ENCODE results near the gene GPR15. TPM values are rescaled to one million over a fixed set of nuclear protein-coding genes. Genes with fewer than 3 reads are reported as not detected.

GPR15 gene
- total RNA-seq, 2 experiments from 2014 or later = 1.4 to 2.2 TPM

DNA sequence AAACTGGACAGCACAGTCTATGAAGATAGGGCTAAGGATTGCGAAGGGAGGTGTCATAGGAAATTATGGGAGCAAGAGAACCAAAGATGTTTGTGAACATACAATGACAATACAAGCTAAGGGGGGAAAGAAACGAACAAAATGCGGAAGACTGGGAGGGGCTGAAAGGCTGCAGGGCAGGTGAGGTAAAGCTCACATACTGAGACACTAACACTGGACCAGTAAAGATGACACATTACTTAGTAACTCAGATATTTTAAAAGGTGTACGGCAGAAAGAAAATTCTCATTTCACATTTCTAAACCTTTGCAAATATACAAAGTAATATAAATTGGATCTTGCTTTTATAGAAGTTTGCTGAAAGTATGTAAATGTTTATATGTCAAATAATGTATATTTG, 19.2 kb upstream of the GPR15 start:
- no peak overlapping the region for H3K4me3 Mint-ChIP-seq
- peaks cover 71% of the 10 kb centered on the region for H3K36me3 Mint-ChIP-seq (ENCODE audit: low read depth)
- CTCF ChIA-PET = interaction anchor here (2.0 kb wide), 1 partner anchor 60 kb away, joined by 5 read pairs; no protein-coding TSS in a partner anchor
- no peaks in the 10 kb centered on the region for H3K9me3 Mint-ChIP-seq
- no peak overlapping the region for H3K27ac Mint-ChIP-seq
- H3K27me3 Mint-ChIP-seq = no peaks in the 10 kb centered on the region
- POLR2A ChIA-PET = interaction anchor here (0.8 kb wide), 1 partner anchor 9 kb away, joined by 3 read pairs; no protein-coding TSS in a partner anchor
- TF ChIP-seq, protein P1, sequence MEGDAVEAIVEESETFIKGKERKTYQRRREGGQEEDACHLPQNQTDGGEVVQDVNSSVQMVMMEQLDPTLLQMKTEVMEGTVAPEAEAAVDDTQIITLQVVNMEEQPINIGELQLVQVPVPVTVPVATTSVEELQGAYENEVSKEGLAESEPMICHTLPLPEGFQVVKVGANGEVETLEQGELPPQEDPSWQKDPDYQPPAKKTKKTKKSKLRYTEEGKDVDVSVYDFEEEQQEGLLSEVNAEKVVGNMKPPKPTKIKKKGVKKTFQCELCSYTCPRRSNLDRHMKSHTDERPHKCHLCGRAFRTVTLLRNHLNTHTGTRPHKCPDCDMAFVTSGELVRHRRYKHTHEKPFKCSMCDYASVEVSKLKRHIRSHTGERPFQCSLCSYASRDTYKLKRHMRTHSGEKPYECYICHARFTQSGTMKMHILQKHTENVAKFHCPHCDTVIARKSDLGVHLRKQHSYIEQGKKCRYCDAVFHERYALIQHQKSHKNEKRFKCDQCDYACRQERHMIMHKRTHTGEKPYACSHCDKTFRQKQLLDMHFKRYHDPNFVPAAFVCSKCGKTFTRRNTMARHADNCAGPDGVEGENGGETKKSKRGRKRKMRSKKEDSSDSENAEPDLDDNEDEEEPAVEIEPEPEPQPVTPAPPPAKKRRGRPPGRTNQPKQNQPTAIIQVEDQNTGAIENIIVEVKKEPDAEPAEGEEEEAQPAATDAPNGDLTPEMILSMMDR (IDR thresholded peaks at IDR 0.05) = no peak
- intact Hi-C loops (cut with micrococcal nuclease) = no loop called here
- ATAC-seq (no peak), DNase-seq (no peak)
- peaks cover 43% of the 10 kb centered on the region for H3K4me1 Mint-ChIP-seq (ENCODE audit: low read depth)

GRCh38 chr3:98513091-98513511, 18.7 kb upstream of the GPR15 start:
- POLR2A ChIA-PET = interaction anchor here (0.8 to 1.0 kb wide), 2 partner anchors 9 to 10 kb away, joined by 3 read pairs; no protein-coding TSS in a partner anchor
- Mint-ChIP-seq H3K4me1 (ENCODE audit: low read depth) (peaks cover 49% of the 10 kb centered on the region), H3K27me3 (no peaks in the 10 kb centered on the region), H3K36me3 (ENCODE audit: low read depth) (peaks cover 73% of the 10 kb centered on the region), H3K27ac (peak overlapping the region; percentile 28), H3K9me3 (no peaks in the 10 kb centered on the region), H3K4me3 (no peak overlapping the region)
- TF ChIP-seq, protein P1 (IDR thresholded peaks at IDR 0.05) = no peak
- DNase-seq = peak; percentile 45
- CTCF ChIA-PET = interaction anchor here (2.0 kb wide), 1 partner anchor 59 kb away, joined by 5 read pairs; no protein-coding TSS in a partner anchor
- intact Hi-C loops (cut with micrococcal nuclease) = no loop called here
- peak; percentile 48 for ATAC-seq

- ATAC-seq = peak; percentile 51
- intact Hi-C loops (cut with micrococcal nuclease) = no loop called here
- DNase-seq = no peak
- Mint-ChIP-seq H3K27me3 (no peaks in the 10 kb centered on the region), H3K27ac (peak overlapping the region; percentile 18), H3K4me1 (ENCODE audit: low read depth) (peaks cover 50% of the 10 kb centered on the region), H3K9me3 (no peaks in the 10 kb centered on the region), H3K4me3 (no peak overlapping the region), H3K36me3 (ENCODE audit: low read depth) (peaks cover 75% of the 10 kb centered on the region)
- ChIA-PET POLR2A (interaction anchor here (1.0 to 1.7 kb wide), 4 partner anchors 11 to 77 kb away, joined by 3 to 4 read pairs (median 4); no protein-coding TSS in a partner anchor), CTCF (interaction anchor here (0.8 to 2.0 kb wide), 3 partner anchors 59 to 170 kb away, joined by 3 to 5 read pairs (median 5); no protein-coding TSS in a partner anchor)
- TF ChIP-seq, protein P1 (IDR thresholded peaks at IDR 0.05) = no peak
Observed at GRCh38 chr3:98513736-98514135, 18.0 kb upstream of the GPR15 start.

- peaks cover 61% of the 10 kb centered on the region for H3K4me1 Mint-ChIP-seq (ENCODE audit: low read depth)
- intact Hi-C loops (cut with micrococcal nuclease) = no loop called here
- H3K4me3 Mint-ChIP-seq = no peak overlapping the region
- POLR2A ChIA-PET = interaction anchor here (1.4 to 1.7 kb wide), 4 partner anchors 8 to 76 kb away, joined by 4 read pairs; partner anchors contain the start of gene CLDND1
- CTCF ChIA-PET = interaction anchor here (1.6 kb wide), 1 partner anchor 59 kb away, joined by 5 read pairs; no protein-coding TSS in a partner anchor
- H3K36me3 Mint-ChIP-seq (ENCODE audit: low read depth) = peaks cover 81% of the 10 kb centered on the region
- no peaks in the 10 kb centered on the region for H3K9me3 Mint-ChIP-seq
- no peak for ATAC-seq
- no peaks in the 10 kb centered on the region for H3K27me3 Mint-ChIP-seq
- H3K27ac Mint-ChIP-seq = peak overlapping the region; percentile 27
- DNase-seq = no peak
- TF ChIP-seq, protein P1 (IDR thresholded peaks at IDR 0.05) = no peak
Observed at GRCh38 chr3:98514948-98515347, 16.8 kb upstream of the GPR15 start.

DNA sequence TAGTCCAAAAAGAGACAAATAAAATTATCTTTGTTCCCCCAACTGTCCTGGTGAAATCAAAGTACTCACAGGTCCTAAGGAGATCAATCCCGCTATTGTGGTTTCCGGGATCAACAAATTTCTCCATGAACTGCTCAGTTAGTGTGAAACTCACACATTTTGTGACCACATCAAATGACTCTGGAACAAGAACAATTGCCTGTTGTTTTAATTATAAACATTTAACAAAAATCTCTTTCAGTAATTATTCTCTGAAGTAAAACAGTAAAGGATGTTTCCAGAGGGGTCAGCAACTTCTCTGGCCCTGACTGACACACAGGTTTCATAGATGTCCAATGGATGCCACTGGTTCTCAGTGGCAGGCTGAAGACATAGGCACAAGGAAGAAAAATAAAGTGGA, 13.0 kb upstream of the GPR15 start:
- intact Hi-C loops (cut with micrococcal nuclease) = no loop called here
- DNase-seq (no peak), ATAC-seq (no peak)
- no peaks in the 10 kb centered on the region for H3K9me3 Mint-ChIP-seq
- ChIA-PET POLR2A (interaction anchor here (1.0 to 2.1 kb wide), 6 partner anchors 10 to 150 kb away, joined by 3 to 10 read pairs (median 4); partner anchors contain the start of gene CPOX), CTCF (no interaction called here)
- H3K27ac Mint-ChIP-seq = peak overlapping the region; percentile 93
- peaks cover 73% of the 10 kb centered on the region for H3K36me3 Mint-ChIP-seq (ENCODE audit: low read depth)
- peak overlapping the region; percentile 89 for H3K4me3 Mint-ChIP-seq
- peaks cover 65% of the 10 kb centered on the region for H3K4me1 Mint-ChIP-seq (ENCODE audit: low read depth)
- H3K27me3 Mint-ChIP-seq = no peaks in the 10 kb centered on the region
- TF ChIP-seq, protein P1 (IDR thresholded peaks at IDR 0.05) = no peak

Measured in activated CD8-positive, alpha-beta T cell treated with anti-CD3 and anti-CD28 coated beads for 36 hours (primary cell).